K562 (cell line): ENCODE data around the gene KTN1. TPM values are rescaled to one million over a fixed set of nuclear protein-coding genes. Genes with fewer than 3 reads are reported as not detected.

Source experiments
- ATAC-seq: fragments of 200-7000 bp; cut with Tn5 transposase; 3 replicates; pipeline ENCODE4 v1.9.1; 2020; ENCODE audit warnings: moderate library complexity
- BruUV-seq: library from RNA; stranded (reverse); fragments of 400-500 nt; replicated peaks from 2 replicates; lab custom pipeline; 2021; lab: Mats Ljungman, UMichigan
- CTCF ChIA-PET: fragments of 300-600 bp; formaldehyde crosslinking; extraction: SDS; loops from one replicate; lab custom pipeline; 2021; ENCODE audit warnings: low intra/inter-chr PET ratio; lab: Yijun Ruan, JAX
- POLR2A ChIA-PET: fragments of 300-600, 350-650 bp; sonication (Branson Sonifier 250); formaldehyde crosslinking; extraction: SDS; loops from one replicate; lab custom pipeline; 2021; ENCODE audit warnings: antibody characterized with exemption, inconsistent platforms; lab: Yijun Ruan, JAX
- DNase-seq, 4 experiments: peaks; one replicate each; pipeline versions ENCODE4 v3.0.0 to v3.0.0-alpha.2; 2011 to 2018; ENCODE audit warnings: low spot score in 3 of 4, mixed read lengths in 3 of 4; ENCODE audit errors: extremely low read depth in 1 of 4
- FAIRE-seq: peaks from 2 replicates; lab custom pipeline; 2011; peaks lifted over from hg19 to GRCh38; lab: Jason Lieb, UNC
- H2AFZ ChIP-seq: 2 replicates; pipeline ENCODE4 v1.6.0; 2011; ENCODE audit warnings: low read depth, low read length, control low read depth, inconsistent platforms
- H3K27ac ChIP-seq: fragments of 200-600 bp; 3 replicates; pipeline ENCODE4 v1.8.0; 2011; ENCODE audit warnings: low read depth, mild to moderate bottlenecking, control low read depth, inconsistent platforms, low read length, moderate library complexity, mixed read lengths; ENCODE audit errors: extremely low read depth
- H3K27me3 ChIP-seq, 2 experiments: fragments of 300-600 bp in 1 of 2; 2 replicates in 1 of 2; 3 replicates in 1 of 2; pipeline versions ENCODE4 v1.6.0 to v1.8.0; 2011; ENCODE audit warnings: inconsistent platforms in 2 of 2, low read length in 2 of 2, mild to moderate bottlenecking in 1 of 2, mixed read lengths in 1 of 2, moderate library complexity in 1 of 2; ENCODE audit not compliant: control insufficient read depth in 2 of 2, insufficient read depth in 2 of 2
- H3K36me3 ChIP-seq: fragments of 300-600 bp; 3 replicates; pipeline ENCODE4 v1.8.0; 2011; ENCODE audit warnings: mild to moderate bottlenecking, low read length, inconsistent platforms; ENCODE audit not compliant: control insufficient read depth, insufficient read depth
- H3K4me1 ChIP-seq, 2 experiments: fragments of 200-600 bp in 1 of 2; replicated peaks in 1 of 2; 2 replicates in 1 of 2; 3 replicates in 1 of 2; pipeline versions ENCODE4 v1.5.1 to v1.8.0; 2011; ENCODE audit warnings: inconsistent platforms in 2 of 2, low read length in 2 of 2, mild to moderate bottlenecking in 1 of 2, mixed read lengths in 1 of 2, moderate library complexity in 1 of 2; ENCODE audit not compliant: control insufficient read depth in 2 of 2, insufficient read depth in 2 of 2
- H3K4me2 ChIP-seq: 2 replicates; pipeline ENCODE4 v1.6.1; 2011; ENCODE audit warnings: low read length, control low read depth, inconsistent platforms, mixed read lengths; ENCODE audit not compliant: insufficient read depth
- H3K4me3 ChIP-seq: fragments of 200-600 bp; sonication (generic), shearing (Covaris generic); 2 replicates; pipeline ENCODE4 v1.5.1; 2016; ENCODE audit warnings: control low read depth, inconsistent platforms
- H3K79me2 ChIP-seq: fragments of 200-600 bp; 3 replicates; pipeline ENCODE4 v1.8.0; 2011; ENCODE audit warnings: low read length, inconsistent platforms; ENCODE audit not compliant: control insufficient read depth, insufficient read depth
- H3K9ac ChIP-seq, 2 experiments: 2 replicates each; pipeline versions ENCODE4 v1.6.0 to v1.6.1; 2011; ENCODE audit warnings: low read depth in 2 of 2, low read length in 2 of 2, control low read depth in 1 of 2, inconsistent platforms in 1 of 2, mild to moderate bottlenecking in 1 of 2, mixed read lengths in 1 of 2; ENCODE audit not compliant: insufficient read depth in 1 of 2
- H3K9me1 ChIP-seq: one replicate; pipeline ENCODE4 v1.6.0; 2011; ENCODE audit warnings: inconsistent platforms, mild to moderate bottlenecking, low read length, moderate library complexity; ENCODE audit not compliant: control insufficient read depth, insufficient read depth
- H3K9me3 ChIP-seq: replicated peaks from 2 replicates; pipeline ENCODE4 v1.5.1; 2011; ENCODE audit warnings: low read depth, low read length, inconsistent platforms; ENCODE audit not compliant: control insufficient read depth, insufficient read depth
- H4K20me1 ChIP-seq: replicated peaks from 2 replicates; pipeline ENCODE4 v1.6.1; 2011; ENCODE audit warnings: low read length, inconsistent platforms, mixed read lengths; ENCODE audit not compliant: control insufficient read depth, insufficient read depth
- ARNT ChIP-seq, 2 experiments: fragments of 450-650 bp; IDR thresholded peaks; 2 replicates each; pipeline ENCODE4 v1.6.1; 2016; ENCODE audit warnings: mild to moderate bottlenecking in 1 of 2
- HDAC8 ChIP-seq: fragments of 450-650 bp; IDR thresholded peaks from 2 replicates; pipeline ENCODE4 v1.6.1; 2016; ENCODE audit warnings: mild to moderate bottlenecking, missing genetic modification characterization, moderate library complexity, missing compliant biosample characterization
- HEY1 ChIP-seq: fragments of 250-450 bp; sonication (Bioruptor Pico); IDR thresholded peaks from 2 replicates; pipeline ENCODE4 v1.5.0; 2020; ENCODE audit warnings: mild to moderate bottlenecking, moderate library complexity, borderline replicate concordance
- HLTF ChIP-seq: fragments of 450-650 bp; IDR thresholded peaks from 2 replicates; pipeline ENCODE4 v1.6.1; 2016
- MBD2 ChIP-seq: sonication (generic); IDR thresholded peaks from 2 replicates; pipeline ENCODE4 v1.6.1; 2016; ENCODE audit warnings: low read depth, borderline replicate concordance
- OTX1 ChIP-seq: fragments of 450-650 bp; formaldehyde crosslinking; IDR thresholded peaks from 2 replicates; pipeline ENCODE4 v1.4.0; 2022; ENCODE audit warnings: mild to moderate bottlenecking
- RB1 ChIP-seq: fragments of 450-650 bp; IDR thresholded peaks from 2 replicates; pipeline ENCODE4 v1.6.1; 2017; ENCODE audit warnings: low read depth, mild to moderate bottlenecking
- RUNX1 ChIP-seq: sonication (generic); IDR thresholded peaks from 2 replicates; pipeline ENCODE4 v1.6.1; 2016; ENCODE audit warnings: antibody characterized with exemption, low read depth
- TAF1 ChIP-seq: IDR thresholded peaks from 2 replicates; pipeline ENCODE4 v1.6.1; 2011; ENCODE audit warnings: mild to moderate bottlenecking, low read length, moderate library complexity; ENCODE audit not compliant: insufficient read depth, control insufficient read depth, severe bottlenecking; ENCODE audit errors: extremely low read depth
- ZFPM2 ChIP-seq: fragments of 250-450 bp; sonication (Bioruptor Pico); IDR thresholded peaks from 2 replicates; pipeline ENCODE4 v1.5.1; 2022; ENCODE audit warnings: mild to moderate bottlenecking
- ZNF696 ChIP-seq: fragments of 250-450 bp; sonication (Bioruptor Pico); conservative IDR thresholded peaks from 2 replicates; pipeline ENCODE4 v1.4.0; 2020; ENCODE audit warnings: mild to moderate bottlenecking, moderate library complexity
- ZNF764 ChIP-seq: fragments of 250-450 bp; sonication (Bioruptor Pico); IDR thresholded peaks from 2 replicates; pipeline ENCODE4 v1.4.0; 2020; ENCODE audit warnings: low read depth, mild to moderate bottlenecking, moderate library complexity
- WGBS: fragments of 100-300 bp; shearing (Covaris generic); methylation state at CpG from one replicate; pipeline ENCODE4 v1.1.6; 2016; ENCODE audit warnings: low coverage, mixed read lengths; ENCODE audit not compliant: insufficient coverage; ENCODE audit errors: missing lambda C conversion rate; 5-methylcytosine and 5-hydroxymethylcytosine counted together
- in situ Hi-C: fragments of 300-500 bp; cut with MboI; formaldehyde crosslinking; loops from 4 replicates; pipeline ENCODE4 v1.15.0; 2018; ENCODE audit warnings: inconsistent platforms, mixed read lengths
- intact Hi-C: fragments of 100-400 bp; cut with micrococcal nuclease; formaldehyde crosslinking; loops from 2 replicates; pipeline ENCODE4 v1.14.2; 2022
- polyA plus RNA-seq, 8 experiments: library from polyadenylated mRNA; depleted of rRNA in 4 of 8; stranded (reverse) in 5 of 8; unstranded in 3 of 8; fragments of >200 nt; fragmentation: Nextera tagmentation in 2 of 8; fragmentation: Illumina TruSeq in 1 of 8; extraction: Ambion mirVana in 2 of 8; extraction: Trizol in 1 of 8; gene quantifications; 2 replicates each; pipeline versions ENCODE4 v1.2.1 to v1.2.3, GENCODE V29; 2011 to 2014; ENCODE audit warnings: inconsistent platforms in 1 of 8, missing spikeins in 1 of 8
- total RNA-seq, 7 experiments: library from RNA; depleted of rRNA in 6 of 7; stranded (reverse); fragments of >200 nt in 6 of 7; fragmentation: Illumina TruSeq in 2 of 7; extraction: Trizol in 2 of 7; gene quantifications; 2 replicates each; pipeline versions ENCODE4 v1.2.1 to v1.2.3, GENCODE V29; 2011 to 2021; ENCODE audit warnings: low replicate concordance in 1 of 7
- TF ChIP-seq, protein P1 (sequence below), 3 experiments: fragments of 200-800 bp in 1 of 3; sonication (Bioruptor generic) in 1 of 3; sonication (generic) in 1 of 3; formaldehyde crosslinking in 1 of 3; IDR thresholded peaks; 2 replicates each; pipeline versions ENCODE4 v1.6.1 to v1.8.0; 2016 to 2022; ENCODE audit warnings: mild to moderate bottlenecking in 2 of 3, missing compliant biosample characterization in 2 of 3, missing genetic modification characterization in 2 of 3, missing genetic modification reagents in 1 of 3
- TF ChIP-seq, protein P2 (sequence below): sonication (generic); IDR thresholded peaks from 2 replicates; pipeline ENCODE4 v1.6.1; 2016
- TF ChIP-seq, protein P3 (sequence below): fragments of 150-350 bp; conservative IDR thresholded peaks from 2 replicates; pipeline ENCODE4 v1.6.1; 2014; ENCODE audit warnings: low read length
- TF ChIP-seq, protein P4 (sequence below): fragments of 450-650 bp; IDR thresholded peaks from 2 replicates; pipeline ENCODE4 v1.7.1; 2018; ENCODE audit warnings: mild to moderate bottlenecking, low read depth; ENCODE audit not compliant: partially characterized antibody

The KTN1 gene
- total and polyA plus RNA-seq, 9 of the 15 experiments (the other 6 are each of a cell fraction or from before 2014, with no cell fraction given): 34.8 to 120 (median 63.6) TPM

DNA sequence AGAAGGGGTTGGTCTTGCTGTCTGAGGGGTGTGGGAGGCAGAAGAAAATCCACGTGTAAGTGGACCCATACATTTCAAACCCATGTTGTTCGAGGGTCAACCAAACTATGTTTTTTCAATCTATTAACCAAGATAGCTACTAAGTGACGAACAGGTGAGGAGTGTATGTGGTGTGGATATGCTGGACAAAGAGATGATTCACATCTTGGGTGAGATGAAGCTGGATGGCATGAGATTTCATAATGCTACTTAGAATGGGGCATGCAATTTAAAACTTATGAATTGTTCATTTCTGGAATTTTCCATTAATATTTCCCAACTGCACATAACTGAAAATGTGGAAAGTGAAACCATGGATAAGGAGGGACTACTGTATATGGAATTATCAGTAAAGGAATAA, 17.9 kb upstream of the KTN1 start:
- no peak overlapping the region for H3K4me3 ChIP-seq
- H3K27ac ChIP-seq: no peak overlapping the region
- H3K36me3 ChIP-seq: no peaks in the 10 kb centered on the region
- BruUV-seq: no TSS peak
- no peaks in the 10 kb centered on the region for H3K79me2 ChIP-seq
- intact Hi-C loops (no loop called here), in situ Hi-C loops (no loop called here)
- FAIRE-seq (no peak), ATAC-seq (no peak), DNase-seq (no peak)
- POLR2A ChIA-PET: no interaction called here
- H3K9me1 ChIP-seq: no peaks in the 10 kb centered on the region
- H4K20me1 ChIP-seq: no peaks in the 10 kb centered on the region
- H3K4me2 ChIP-seq: no peak overlapping the region
- CTCF ChIA-PET: no interaction called here
- H3K27me3 ChIP-seq: no peaks in the 10 kb centered on the region
- 29% methylated on average over 3 of the region's 3 CpGs for WGBS
- H3K9ac ChIP-seq: no peak overlapping the region
- H3K4me1 ChIP-seq: no peaks in the 10 kb centered on the region
- H3K9me3 ChIP-seq: no peaks in the 10 kb centered on the region
- H2AFZ ChIP-seq: no peak overlapping the region
- TF ChIP-seq ZFPM2 (CRISPR knock-in tag) (no peak), RUNX1 (no peak), ZNF696 (CRISPR knock-in tag) (no peak), ARNT (IDR thresholded peaks at IDR 0.05) (no peak), HEY1 (CRISPR knock-in tag) (no peak), RB1 (no peak), OTX1 (CRISPR knock-in tag) (no peak), HLTF (no peak), HDAC8 (no peak), MBD2 (no peak), TAF1 (no peak), ZNF764 (CRISPR knock-in tag) (no peak)
- TF ChIP-seq, protein P1, sequence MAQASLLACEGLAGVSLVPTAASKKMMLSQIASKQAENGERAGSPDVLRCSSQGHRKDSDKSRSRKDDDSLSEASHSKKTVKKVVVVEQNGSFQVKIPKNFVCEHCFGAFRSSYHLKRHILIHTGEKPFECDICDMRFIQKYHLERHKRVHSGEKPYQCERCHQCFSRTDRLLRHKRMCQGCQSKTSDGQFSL (CRISPR knock-in tag; IDR thresholded peaks at IDR 0.05): no peak
- TF ChIP-seq, protein P1 (tag; IDR thresholded peaks at IDR 0.05): no peak
- TF ChIP-seq, protein P2, sequence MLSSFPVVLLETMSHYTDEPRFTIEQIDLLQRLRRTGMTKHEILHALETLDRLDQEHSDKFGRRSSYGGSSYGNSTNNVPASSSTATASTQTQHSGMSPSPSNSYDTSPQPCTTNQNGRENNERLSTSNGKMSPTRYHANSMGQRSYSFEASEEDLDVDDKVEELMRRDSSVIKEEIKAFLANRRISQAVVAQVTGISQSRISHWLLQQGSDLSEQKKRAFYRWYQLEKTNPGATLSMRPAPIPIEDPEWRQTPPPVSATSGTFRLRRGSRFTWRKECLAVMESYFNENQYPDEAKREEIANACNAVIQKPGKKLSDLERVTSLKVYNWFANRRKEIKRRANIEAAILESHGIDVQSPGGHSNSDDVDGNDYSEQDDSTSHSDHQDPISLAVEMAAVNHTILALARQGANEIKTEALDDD: no peak
- TF ChIP-seq, protein P3, sequence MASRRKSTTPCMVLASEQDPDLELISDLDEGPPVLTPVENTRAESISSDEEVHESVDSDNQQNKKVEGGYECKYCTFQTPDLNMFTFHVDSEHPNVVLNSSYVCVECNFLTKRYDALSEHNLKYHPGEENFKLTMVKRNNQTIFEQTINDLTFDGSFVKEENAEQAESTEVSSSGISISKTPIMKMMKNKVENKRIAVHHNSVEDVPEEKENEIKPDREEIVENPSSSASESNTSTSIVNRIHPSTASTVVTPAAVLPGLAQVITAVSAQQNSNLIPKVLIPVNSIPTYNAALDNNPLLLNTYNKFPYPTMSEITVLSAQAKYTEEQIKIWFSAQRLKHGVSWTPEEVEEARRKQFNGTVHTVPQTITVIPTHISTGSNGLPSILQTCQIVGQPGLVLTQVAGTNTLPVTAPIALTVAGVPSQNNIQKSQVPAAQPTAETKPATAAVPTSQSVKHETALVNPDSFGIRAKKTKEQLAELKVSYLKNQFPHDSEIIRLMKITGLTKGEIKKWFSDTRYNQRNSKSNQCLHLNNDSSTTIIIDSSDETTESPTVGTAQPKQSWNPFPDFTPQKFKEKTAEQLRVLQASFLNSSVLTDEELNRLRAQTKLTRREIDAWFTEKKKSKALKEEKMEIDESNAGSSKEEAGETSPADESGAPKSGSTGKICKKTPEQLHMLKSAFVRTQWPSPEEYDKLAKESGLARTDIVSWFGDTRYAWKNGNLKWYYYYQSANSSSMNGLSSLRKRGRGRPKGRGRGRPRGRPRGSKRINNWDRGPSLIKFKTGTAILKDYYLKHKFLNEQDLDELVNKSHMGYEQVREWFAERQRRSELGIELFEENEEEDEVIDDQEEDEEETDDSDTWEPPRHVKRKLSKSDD: no peak
- TF ChIP-seq, protein P4, sequence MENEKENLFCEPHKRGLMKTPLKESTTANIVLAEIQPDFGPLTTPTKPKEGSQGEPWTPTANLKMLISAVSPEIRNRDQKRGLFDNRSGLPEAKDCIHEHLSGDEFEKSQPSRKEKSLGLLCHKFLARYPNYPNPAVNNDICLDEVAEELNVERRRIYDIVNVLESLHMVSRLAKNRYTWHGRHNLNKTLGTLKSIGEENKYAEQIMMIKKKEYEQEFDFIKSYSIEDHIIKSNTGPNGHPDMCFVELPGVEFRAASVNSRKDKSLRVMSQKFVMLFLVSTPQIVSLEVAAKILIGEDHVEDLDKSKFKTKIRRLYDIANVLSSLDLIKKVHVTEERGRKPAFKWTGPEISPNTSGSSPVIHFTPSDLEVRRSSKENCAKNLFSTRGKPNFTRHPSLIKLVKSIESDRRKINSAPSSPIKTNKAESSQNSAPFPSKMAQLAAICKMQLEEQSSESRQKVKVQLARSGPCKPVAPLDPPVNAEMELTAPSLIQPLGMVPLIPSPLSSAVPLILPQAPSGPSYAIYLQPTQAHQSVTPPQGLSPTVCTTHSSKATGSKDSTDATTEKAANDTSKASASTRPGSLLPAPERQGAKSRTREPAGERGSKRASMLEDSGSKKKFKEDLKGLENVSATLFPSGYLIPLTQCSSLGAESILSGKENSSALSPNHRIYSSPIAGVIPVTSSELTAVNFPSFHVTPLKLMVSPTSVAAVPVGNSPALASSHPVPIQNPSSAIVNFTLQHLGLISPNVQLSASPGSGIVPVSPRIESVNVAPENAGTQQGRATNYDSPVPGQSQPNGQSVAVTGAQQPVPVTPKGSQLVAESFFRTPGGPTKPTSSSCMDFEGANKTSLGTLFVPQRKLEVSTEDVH: no peak
